Neutrophil (primary cell): ENCODE data around the gene HS3ST4.

Experiments
- H3K27ac ChIP-seq: fragments of 200-600 bp; sonication (generic); 2 replicates; pipeline ENCODE4 v1.5.1; 2016; ENCODE audit warnings: mild to moderate bottlenecking, moderate library complexity
- H3K27me3 ChIP-seq: fragments of 200-600 bp; sonication (generic); 2 replicates; pipeline ENCODE4 v1.6.0; 2016; ENCODE audit warnings: mild to moderate bottlenecking
- H3K36me3 ChIP-seq: fragments of 200-600 bp; sonication (generic); 2 replicates; pipeline ENCODE4 v1.5.1; 2017
- H3K4me1 ChIP-seq, 2 experiments: fragments of 200-600 bp in 1 of 2; sonication (generic) in 1 of 2; 1 replicate in 1 of 2; 2 replicates in 1 of 2; pipeline versions ENCODE4 v1.5.1 to v1.6.1; 2013 to 2016; ENCODE audit warnings: low read depth in 1 of 2, low read length in 1 of 2, mild to moderate bottlenecking in 1 of 2, moderate library complexity in 1 of 2; ENCODE audit not compliant: control insufficient read depth in 1 of 2, insufficient read depth in 1 of 2
- H3K4me3 ChIP-seq, 2 experiments: fragments of 200-600 bp in 1 of 2; sonication (generic) in 1 of 2; 1 replicate in 1 of 2; 2 replicates in 1 of 2; pipeline ENCODE4 v1.5.1; 2013 to 2016; ENCODE audit warnings: low read depth in 1 of 2, low read length in 1 of 2, mild to moderate bottlenecking in 1 of 2, moderate library complexity in 1 of 2
- H3K9me3 ChIP-seq: fragments of 200-600 bp; sonication (generic); 2 replicates; pipeline ENCODE4 v1.5.1; 2016
- TF ChIP-seq, protein P1 (sequence below): fragments of 200-600 bp; sonication (generic); IDR thresholded peaks from 2 replicates; pipeline ENCODE4 v1.5.1; 2016; ENCODE audit warnings: antibody characterized with exemption

The HS3ST4 gene

DNA sequence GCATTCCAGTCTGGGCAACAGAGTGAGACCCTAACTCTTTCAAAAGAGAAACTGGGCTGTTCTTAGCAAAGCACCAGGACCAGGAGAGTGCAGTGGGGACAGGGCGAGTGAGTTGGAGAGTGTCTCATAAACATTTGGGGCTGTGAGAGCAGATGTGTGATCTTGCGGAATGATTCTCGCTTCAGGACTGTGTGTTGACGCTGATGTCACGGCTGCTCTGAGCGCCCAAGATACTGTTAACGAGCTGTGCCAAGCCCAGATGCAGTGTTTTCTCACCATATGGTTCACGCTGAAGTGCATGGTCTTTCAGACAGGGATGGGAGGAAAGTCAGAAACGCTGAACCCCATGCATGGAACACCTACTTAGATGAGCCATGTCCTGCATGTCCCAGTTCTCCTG is 438.2 kb downstream of the HS3ST4 start:
- Histone ChIP-seq H3K27ac (no peak overlapping the region), H3K27me3 (no peaks in the 10 kb centered on the region), H3K36me3 (no peaks in the 10 kb centered on the region), H3K9me3 (no peaks in the 10 kb centered on the region), H3K4me1 (no peaks in the 10 kb centered on the region), H3K4me3 (no peak overlapping the region)
- TF ChIP-seq, protein P1, sequence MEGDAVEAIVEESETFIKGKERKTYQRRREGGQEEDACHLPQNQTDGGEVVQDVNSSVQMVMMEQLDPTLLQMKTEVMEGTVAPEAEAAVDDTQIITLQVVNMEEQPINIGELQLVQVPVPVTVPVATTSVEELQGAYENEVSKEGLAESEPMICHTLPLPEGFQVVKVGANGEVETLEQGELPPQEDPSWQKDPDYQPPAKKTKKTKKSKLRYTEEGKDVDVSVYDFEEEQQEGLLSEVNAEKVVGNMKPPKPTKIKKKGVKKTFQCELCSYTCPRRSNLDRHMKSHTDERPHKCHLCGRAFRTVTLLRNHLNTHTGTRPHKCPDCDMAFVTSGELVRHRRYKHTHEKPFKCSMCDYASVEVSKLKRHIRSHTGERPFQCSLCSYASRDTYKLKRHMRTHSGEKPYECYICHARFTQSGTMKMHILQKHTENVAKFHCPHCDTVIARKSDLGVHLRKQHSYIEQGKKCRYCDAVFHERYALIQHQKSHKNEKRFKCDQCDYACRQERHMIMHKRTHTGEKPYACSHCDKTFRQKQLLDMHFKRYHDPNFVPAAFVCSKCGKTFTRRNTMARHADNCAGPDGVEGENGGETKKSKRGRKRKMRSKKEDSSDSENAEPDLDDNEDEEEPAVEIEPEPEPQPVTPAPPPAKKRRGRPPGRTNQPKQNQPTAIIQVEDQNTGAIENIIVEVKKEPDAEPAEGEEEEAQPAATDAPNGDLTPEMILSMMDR = no peak

DNA sequence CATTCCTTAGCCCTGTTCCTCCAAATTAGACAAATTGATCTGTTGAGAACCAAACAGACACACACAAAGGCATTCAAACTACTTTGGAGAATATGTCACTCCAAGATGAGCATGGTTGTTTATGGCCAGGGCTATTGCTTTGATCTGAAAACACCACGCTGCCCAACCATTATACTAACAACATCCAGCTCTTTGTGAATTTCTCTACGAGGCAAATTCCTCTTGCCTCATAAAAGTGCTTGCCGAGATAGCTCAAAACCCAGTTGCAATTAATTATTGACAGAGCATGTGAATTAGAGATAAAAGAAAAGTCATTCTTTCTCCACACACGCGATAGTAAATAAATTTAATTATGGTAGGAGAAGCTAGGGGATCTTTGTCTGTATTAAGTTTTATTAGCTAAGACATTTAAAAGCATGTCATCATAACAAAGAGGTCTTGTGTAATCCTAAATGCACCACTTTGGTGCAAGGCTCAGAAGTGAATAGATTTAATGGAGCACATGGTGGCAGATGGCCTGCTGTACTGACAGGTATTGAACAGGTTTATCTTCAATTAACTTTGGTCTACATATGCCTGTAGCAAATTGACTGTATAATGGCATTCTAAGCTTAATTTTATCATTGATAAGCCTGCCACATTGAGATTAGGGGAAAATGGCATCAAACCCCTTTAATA is 441.8 kb downstream of the HS3ST4 start:
- no peaks in the 10 kb centered on the region for H3K27me3 ChIP-seq
- no peak overlapping the region for H3K27ac ChIP-seq
- H3K9me3 ChIP-seq = no peaks in the 10 kb centered on the region
- no peaks in the 10 kb centered on the region for H3K36me3 ChIP-seq
- no peak overlapping the region for H3K4me3 ChIP-seq
- no peaks in the 10 kb centered on the region for H3K4me1 ChIP-seq
- TF ChIP-seq, protein P1 = no peak

DNA sequence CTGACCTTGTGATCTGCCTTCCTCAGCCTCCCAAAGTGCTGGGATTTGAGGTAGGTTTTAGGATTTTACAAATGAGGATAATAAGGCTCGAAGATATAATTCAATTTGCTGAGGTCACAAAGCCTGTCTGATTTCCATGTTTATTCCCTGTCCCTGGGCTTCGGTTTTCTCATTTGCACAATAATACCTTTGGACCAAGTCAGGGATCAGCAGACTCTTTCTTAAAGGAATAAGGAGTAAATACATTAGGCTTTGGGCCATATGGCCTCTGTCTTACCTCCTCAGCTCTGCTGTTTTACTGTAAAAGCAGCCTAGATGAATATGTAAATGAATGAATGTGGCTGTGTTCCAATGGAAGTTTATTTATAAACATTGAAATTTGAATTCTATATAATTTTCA is 442.8 kb downstream of the HS3ST4 start:
- H3K27me3 ChIP-seq = no peaks in the 10 kb centered on the region
- no peaks in the 10 kb centered on the region for H3K36me3 ChIP-seq
- no peak overlapping the region for H3K4me3 ChIP-seq
- TF ChIP-seq, protein P1 = no peak
- H3K9me3 ChIP-seq = no peaks in the 10 kb centered on the region
- no peak overlapping the region for H3K27ac ChIP-seq
- H3K4me1 ChIP-seq = no peaks in the 10 kb centered on the region

DNA sequence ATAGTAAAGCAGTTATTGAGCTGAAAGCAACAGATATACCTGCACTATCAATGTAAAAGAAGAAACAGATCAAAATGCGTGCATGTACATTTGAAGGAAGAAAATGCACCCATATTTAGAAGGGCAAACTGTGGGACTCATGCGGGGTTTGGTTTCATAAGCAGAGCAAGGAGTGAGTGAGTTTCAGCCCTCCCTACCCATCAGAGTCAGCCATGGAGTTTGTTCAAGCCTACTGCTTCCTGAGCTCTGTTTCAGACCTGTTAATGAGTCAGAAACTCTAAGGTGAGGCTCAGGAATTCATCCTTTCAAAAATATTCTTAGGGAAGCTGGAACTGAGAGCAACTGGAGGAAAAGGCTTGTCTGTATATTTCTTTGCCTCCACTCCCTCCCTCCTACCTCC is 446.2 kb downstream of the HS3ST4 start:
- H3K36me3 ChIP-seq = no peaks in the 10 kb centered on the region
- H3K4me1 ChIP-seq = no peaks in the 10 kb centered on the region
- no peaks in the 10 kb centered on the region for H3K9me3 ChIP-seq
- H3K27ac ChIP-seq = no peak overlapping the region
- H3K4me3 ChIP-seq = no peak overlapping the region
- H3K27me3 ChIP-seq = no peaks in the 10 kb centered on the region
- TF ChIP-seq, protein P1 = no peak

DNA sequence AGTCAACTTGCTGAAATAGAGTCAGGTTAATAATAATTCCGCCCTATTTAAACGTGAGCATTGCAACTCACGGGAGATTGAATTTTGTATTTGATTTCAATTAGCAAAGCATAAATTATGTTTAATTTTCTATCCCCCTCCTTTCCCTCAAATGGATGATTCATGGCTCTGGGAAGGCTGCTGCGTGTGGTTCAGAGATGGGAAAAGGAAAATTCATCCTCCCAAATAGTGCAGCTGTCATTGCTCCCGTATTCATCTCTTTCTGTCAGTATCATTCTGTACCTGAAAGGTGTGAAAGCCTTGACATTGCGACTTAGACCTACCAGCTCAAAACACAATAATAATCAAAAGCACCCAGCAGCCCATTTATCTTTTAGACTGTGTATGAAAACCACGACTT is 447.3 kb downstream of the HS3ST4 start:
- Histone ChIP-seq H3K9me3 (no peaks in the 10 kb centered on the region), H3K4me3 (no peak overlapping the region), H3K27me3 (no peaks in the 10 kb centered on the region), H3K36me3 (no peaks in the 10 kb centered on the region), H3K27ac (no peak overlapping the region), H3K4me1 (no peaks in the 10 kb centered on the region)
- TF ChIP-seq, protein P1 = no peak

DNA sequence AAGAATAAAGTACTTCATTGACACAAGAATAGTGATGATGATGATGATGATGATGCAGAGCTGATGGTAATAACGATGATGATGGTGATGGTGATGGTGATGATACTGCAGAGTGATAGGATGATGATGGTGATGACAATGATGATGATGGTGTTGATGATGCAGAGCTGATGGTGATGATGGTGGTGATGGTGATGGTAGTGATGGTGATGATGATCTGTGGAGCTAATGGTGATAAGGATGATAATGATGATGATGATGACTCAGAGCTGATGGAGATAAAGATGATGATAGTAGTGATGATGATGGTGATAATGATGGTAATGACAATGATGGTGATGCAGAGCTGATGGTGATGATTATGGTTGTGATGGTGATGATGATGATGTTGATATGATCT is 448.1 kb downstream of the HS3ST4 start:
- Histone ChIP-seq H3K4me1 (no peaks in the 10 kb centered on the region), H3K36me3 (no peaks in the 10 kb centered on the region), H3K9me3 (no peaks in the 10 kb centered on the region), H3K27me3 (no peaks in the 10 kb centered on the region), H3K4me3 (no peak overlapping the region), H3K27ac (no peak overlapping the region)
- TF ChIP-seq, protein P1 = no peak
